ENCODE data around the gene TMEM100. TPM values are rescaled to one million over a fixed set of nuclear protein-coding genes. Genes with fewer than 3 reads are reported as not detected.

The TMEM100 gene
- total and polyA plus RNA-seq, 2 of the 8 experiments (the other 6 are each of a cell fraction or from before 2014, with no cell fraction given): 0.36 to 0.48 TPM

DNA sequence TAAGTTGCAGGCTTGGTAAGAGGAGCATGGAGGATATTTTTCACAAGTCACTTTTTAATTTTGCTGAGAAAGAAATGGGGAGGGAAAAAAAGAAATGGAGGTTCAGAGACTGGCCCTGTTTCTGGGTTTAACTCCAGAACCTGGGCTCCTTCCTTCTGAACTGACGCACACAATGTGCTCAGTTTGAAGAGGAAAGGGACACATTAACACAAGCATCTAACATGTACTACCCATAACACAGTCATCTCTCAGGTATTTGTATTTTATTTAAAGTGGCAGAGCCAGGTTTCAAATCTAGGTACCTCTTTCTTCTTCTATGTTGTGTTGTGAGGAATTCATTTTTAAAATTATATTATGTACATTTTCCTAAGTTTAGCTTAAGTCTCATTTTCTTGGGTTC, 5.3 kb upstream of the TMEM100 start:
- CTCF ChIA-PET (ENCODE audit: partially characterized antibody): interaction anchor here (0.9 to 1.7 kb wide), 3 partner anchors 10 to 43 kb away, joined by 3 to 7 read pairs (median 4); no protein-coding TSS in a partner anchor
- TF ChIP-seq TEAD4 (IDR thresholded peaks at IDR 0.05; ENCODE audit: low read depth, low read length): no peak
- no peak for TF ChIP-seq POLR2A (IDR thresholded peaks at IDR 0.05; ENCODE audit: control extremely low read depth in 1 of 2, low read depth in 2 of 2, low read length in 2 of 2)
- no peaks in the 10 kb centered on the region for H3K27me3 ChIP-seq (replicated peaks in 1 of 4; ENCODE audit: control insufficient read depth in 3 of 4, extremely low read depth in 1 of 4, insufficient read depth in 3 of 4, low read length in 3 of 4)
- H2BK5ac ChIP-seq (ENCODE audit: low read depth, low read length): no peak overlapping the region
- no peaks in the 10 kb centered on the region for H3K79me2 ChIP-seq (ENCODE audit: control insufficient read depth in 1 of 2, insufficient read depth in 2 of 2, low read length in 2 of 2)
- DNase-seq (ENCODE audit: low read depth in 1 of 2, low spot score in 2 of 2): no peak
- H3K79me1 ChIP-seq (ENCODE audit: low read depth, low read length): no peaks in the 10 kb centered on the region
- H3K4ac ChIP-seq (replicated peaks; ENCODE audit: insufficient read length, low read depth, low read length): no peak overlapping the region
- peaks cover 1 to 18% (median 8%) of the 10 kb centered on the region in 4 experiments; a peak in 4 of 7 replicates for H3K4me1 ChIP-seq (replicated peaks in 1 of 4; ENCODE audit: control insufficient read depth in 3 of 4, insufficient read depth in 4 of 4, low read length in 3 of 4)
- H4K20me1 ChIP-seq (replicated peaks in 1 of 2; ENCODE audit: control insufficient read depth in 1 of 2, insufficient read depth in 2 of 2, low read length in 2 of 2): no peaks in the 10 kb centered on the region
- H3K9me3 ChIP-seq (ENCODE audit: insufficient read depth in 2 of 2, low read depth in 1 of 2, low read length in 1 of 2): no peaks in the 10 kb centered on the region
- H4K91ac ChIP-seq (replicated peaks; ENCODE audit: insufficient read length, low read length): no peak overlapping the region
- H3K4me3 ChIP-seq (ENCODE audit: extremely low read depth in 1 of 4, insufficient read depth in 2 of 4, low read depth in 3 of 4, low read length in 4 of 4): no peak overlapping the region
- H3K4me2 ChIP-seq (ENCODE audit: insufficient read depth in 1 of 2, low read depth in 2 of 2, low read length in 2 of 2): no peak overlapping the region
- no peak overlapping the region for H2BK15ac ChIP-seq (ENCODE audit: low read length)
- H2AFZ ChIP-seq (ENCODE audit: low read length): 0 out of 2 replicates have a peak overlapping the region, but pooled peaks have one; percentile 38
- no peak overlapping the region for H2BK12ac ChIP-seq (ENCODE audit: low read depth, low read length)
- no peak overlapping the region for H3K18ac ChIP-seq (ENCODE audit: extremely low read depth, low read length)
- H2BK20ac ChIP-seq (ENCODE audit: low read length): no peak overlapping the region
- H4K8ac ChIP-seq (ENCODE audit: extremely low read depth, insufficient read depth, low read length): no peak overlapping the region
- WGBS, 2 experiments (ENCODE audit: extremely low coverage in 1 of 2, insufficient coverage in 1 of 2, insufficient read length in 1 of 2, insufficient replicate concordance in 2 of 2, low coverage in 1 of 2, low lambda C conversion rate in 2 of 2, missing lambda C conversion rate in 1 of 2): 100% methylated on average over 1 of the region's 1 CpG; no CpG with 5 or more reads in 1 of the 2 experiments
- H2AK5ac ChIP-seq (ENCODE audit: low read depth, low read length): no peak overlapping the region
- H3K36me3 ChIP-seq (ENCODE audit: control insufficient read depth in 2 of 4, insufficient read depth in 4 of 4, low read length in 3 of 4): no peaks in the 10 kb centered on the region
- POLR2A ChIA-PET (ENCODE audit: partially characterized antibody): no interaction called here
- H3K9ac ChIP-seq (replicated peaks in 1 of 4; ENCODE audit: extremely low read depth in 1 of 4, low read depth in 3 of 4, low read length in 3 of 4): no peak overlapping the region
- no peak for FAIRE-seq
- H3K56ac ChIP-seq (replicated peaks; ENCODE audit: insufficient read length, low read depth, low read length): no peak overlapping the region
- H3K23me2 ChIP-seq (ENCODE audit: low read depth, low read length): no peaks in the 10 kb centered on the region
- no peak overlapping the region for H2BK120ac ChIP-seq (replicated peaks; ENCODE audit: low read depth, low read length)
- H3K23ac ChIP-seq (ENCODE audit: insufficient read length): no peak overlapping the region
- H4K5ac ChIP-seq (ENCODE audit: insufficient read length, low read depth, low read length): no peak overlapping the region
- H3K27ac ChIP-seq (ENCODE audit: low read depth, low read length): no peak overlapping the region
- H3K14ac ChIP-seq (ENCODE audit: insufficient read length): no peak overlapping the region

Measured in H1 (cell line).